ENCODE measurements around the gene TEX19.
"Not testable (repeated sequence)": the region's sequence is repeated elsewhere in the genome, so short reads cannot be mapped to it uniquely, and the experiment has no call there.

TEX19 gene

DNA sequence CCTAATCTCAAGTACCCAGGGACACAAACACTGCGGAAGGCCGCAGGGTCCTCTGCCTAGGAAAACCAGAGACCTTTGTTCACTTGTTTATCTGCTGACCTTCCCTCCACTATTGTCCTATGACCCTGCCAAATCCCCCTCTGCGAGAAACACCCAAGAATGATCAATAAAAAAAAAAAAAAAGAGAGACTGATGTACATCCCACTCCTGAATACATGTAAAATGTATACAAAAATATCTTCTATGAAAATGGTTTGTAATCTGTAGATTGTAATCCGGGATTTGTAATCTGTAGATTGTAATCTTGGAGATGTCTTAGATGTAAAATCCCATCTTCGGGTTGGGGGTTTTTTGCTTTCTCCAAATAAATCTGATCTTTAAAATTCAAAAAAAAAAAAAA lies 18.2 kb downstream of the TEX19 start:
- not testable (repeated sequence) for DNase-seq (ENCODE audit: low spot score)

- DNase-seq (ENCODE audit: low spot score), result no peak
Observed at GRCh38 chr17:82377924-82378740, 19.1 kb downstream of the TEX19 start.

DNA sequence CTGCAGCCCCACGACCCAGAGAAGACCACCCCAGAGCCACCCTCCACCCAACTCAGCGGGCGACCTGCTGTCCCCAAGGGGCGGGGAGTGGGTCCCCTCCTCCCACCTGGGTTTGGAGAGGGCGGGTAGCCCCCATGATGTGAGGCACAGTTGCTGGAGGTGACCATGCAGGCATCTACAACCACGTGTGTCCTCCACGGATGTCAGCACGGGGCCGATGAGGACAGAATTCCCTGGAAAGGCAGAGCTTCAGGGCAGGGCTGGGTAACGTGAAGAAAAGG lies 19.6 kb downstream of the TEX19 start:
- no peak for DNase-seq (ENCODE audit: low spot score)

GRCh38 chr17:82380860-82381702 lies 22.0 kb downstream of the TEX19 start:
- no peak for DNase-seq (ENCODE audit: low spot score)

GRCh38 chr17:82381703-82382009 lies 22.6 kb downstream of the TEX19 start:
- DNase-seq (ENCODE audit: low spot score), result not testable (repeated sequence)

DNA sequence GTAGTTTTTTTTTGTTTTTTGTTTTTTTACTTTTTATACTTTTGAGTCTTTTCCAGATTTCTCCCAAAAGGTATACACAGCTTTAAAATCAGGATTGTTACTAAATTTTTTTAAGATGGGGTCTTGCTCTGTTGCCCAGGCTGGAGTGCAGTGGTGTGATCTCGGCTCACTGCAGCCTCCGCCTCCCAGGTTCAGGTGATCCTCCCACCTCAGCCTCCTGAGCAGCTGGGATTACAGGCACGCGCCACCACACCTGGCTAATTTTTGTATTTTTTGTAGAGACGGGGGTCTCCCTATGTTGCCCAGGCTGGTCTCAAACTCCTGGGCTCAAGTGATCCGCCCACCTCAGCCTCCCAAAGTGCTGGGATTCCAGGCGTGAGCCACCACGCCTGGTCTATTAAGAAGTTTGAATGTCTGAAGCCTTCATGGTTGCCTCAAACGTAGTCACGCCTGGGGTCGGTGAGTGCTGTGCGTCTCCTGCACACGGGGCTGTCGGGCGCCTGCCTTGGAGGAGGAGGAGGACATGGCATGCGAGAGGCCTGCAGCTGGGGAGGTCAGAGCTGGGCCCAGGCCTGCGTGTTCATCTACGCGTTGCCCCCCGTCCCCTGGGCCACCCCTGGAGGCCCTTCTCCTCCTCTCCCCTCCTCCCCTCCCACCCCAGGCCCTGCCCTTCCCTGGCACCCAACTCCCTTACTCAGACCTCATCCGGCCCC lies 23.3 kb downstream of the TEX19 start:
- not testable (repeated sequence) for DNase-seq (ENCODE audit: low spot score)

GRCh38 chr17:82382933-82383255 lies 23.8 kb downstream of the TEX19 start:
- no peak for DNase-seq (ENCODE audit: low spot score)

DNA sequence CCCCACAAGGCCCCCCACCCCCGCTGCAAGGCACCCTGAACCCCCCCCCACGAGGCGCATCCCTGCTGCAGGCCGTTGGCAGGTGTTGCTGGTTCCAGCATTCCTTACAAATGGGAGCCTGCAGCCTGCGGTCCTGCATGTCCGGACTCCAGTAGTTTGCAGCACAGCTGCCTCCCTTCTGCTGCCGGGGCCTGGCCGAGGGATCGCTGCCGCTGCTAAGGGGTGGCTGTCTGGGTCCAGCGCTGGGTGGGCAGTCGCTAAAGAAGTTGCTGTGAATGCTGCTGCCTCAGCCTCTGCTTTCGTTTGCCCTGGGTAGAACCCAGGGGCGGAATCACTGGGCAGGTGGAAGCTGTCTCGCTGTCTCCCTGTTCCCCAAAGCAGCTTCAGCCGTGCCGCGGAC lies 24.4 kb downstream of the TEX19 start:
- no peak for DNase-seq (ENCODE audit: low spot score)

DNA sequence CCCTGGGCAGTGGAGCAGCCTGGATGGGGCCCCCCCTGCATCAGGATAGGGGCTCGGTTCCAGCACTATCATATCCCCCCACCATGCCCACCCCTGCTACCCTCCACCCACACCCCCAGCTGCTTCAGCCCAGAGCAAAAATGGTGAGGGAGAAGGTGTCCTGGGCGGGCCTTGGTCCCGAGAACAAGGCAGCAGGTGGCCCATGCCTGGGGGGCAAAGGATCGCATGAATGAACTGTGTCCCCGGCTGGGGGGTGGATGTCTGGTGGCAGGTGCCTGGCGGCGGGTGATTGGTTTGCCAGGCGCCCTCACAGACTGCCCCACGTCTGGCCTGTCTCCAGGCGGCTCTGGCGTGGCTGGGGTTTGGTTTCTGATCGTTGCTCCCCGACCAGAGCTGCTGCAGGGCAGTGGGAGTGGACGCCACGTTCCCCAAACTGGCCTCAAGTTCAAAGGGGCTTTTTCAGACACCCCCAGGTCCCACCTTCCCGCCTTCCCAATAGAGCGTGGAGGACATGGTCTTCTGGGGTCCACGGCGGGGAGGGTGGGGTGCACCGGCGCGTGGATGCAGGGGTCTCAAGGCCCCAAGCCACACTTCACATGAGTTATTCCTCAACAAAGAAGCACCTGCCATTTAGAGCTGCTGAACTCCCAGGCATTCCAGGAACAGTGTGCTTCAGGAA lies 25.1 kb downstream of the TEX19 start:
- DNase-seq (ENCODE audit: low spot score), result no peak

GRCh38 chr17:82384730-82385481 lies 25.9 kb downstream of the TEX19 start:
- DNase-seq (ENCODE audit: low spot score), result no peak

DNA sequence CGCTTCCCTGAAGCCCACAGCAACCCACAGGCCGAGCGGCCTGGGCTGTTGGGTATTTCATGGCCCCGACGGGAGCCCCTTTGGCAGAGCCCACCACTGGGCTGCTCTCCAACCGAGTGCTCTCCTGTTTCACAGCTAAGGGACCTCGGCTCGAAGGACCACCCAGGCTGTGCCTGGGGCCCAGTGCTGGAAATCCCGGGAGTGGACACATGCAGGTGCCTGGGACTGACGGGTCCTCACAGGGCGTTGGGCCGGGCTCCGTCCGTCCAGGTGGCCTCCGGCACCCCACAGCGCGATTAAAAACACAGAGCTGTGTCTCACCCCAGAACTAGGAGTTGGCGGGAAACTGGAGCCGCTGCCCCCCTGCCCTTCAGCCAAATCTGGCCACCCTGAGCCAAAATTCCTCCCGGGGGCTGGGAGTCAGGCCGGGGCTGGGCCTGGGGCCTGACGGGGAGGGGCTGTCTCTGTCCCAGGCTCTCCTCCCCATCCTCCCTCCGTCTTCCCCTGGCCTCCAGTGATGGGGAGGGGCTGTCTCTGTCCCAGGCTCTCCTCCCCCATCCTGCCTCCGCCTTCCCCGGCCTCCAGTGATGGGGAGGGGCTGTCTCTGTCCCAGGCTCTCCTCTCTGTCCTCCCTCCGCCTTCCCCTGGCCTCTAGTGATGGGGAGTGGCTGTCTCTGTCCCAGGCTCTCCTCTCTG lies 26.7 kb downstream of the TEX19 start:
- no peak for DNase-seq (ENCODE audit: low spot score)

DNA sequence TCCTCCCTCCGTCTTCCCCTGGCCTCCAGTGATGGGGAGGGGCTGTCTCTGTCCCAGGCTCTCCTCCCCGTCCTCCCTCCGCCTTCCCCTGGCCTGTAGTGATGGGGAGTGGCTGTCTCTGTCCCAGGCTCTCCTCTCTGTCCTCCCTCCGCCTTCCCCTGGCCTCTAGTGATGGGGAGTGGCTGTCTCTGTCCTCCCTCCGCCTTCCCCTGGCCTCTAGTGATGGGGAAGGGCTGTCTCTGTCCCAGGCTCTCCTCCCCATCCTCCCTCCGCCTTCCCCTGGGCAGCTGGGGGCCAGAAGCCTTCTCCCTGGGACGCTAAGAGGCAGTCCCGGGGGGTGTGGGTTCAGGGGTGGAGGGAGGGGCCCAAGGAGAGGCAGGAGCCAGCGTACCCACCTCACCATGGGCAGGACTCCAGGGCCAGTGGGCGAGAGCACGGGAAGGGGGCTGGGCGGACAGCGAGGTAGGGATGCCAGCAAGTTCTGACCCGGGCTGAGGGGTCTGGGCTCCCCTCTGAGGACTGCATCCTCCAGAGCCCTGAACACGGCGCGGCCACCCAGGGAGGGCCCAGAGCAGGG lies 27.3 kb downstream of the TEX19 start:
- DNase-seq (ENCODE audit: low spot score), result no peak

DNA sequence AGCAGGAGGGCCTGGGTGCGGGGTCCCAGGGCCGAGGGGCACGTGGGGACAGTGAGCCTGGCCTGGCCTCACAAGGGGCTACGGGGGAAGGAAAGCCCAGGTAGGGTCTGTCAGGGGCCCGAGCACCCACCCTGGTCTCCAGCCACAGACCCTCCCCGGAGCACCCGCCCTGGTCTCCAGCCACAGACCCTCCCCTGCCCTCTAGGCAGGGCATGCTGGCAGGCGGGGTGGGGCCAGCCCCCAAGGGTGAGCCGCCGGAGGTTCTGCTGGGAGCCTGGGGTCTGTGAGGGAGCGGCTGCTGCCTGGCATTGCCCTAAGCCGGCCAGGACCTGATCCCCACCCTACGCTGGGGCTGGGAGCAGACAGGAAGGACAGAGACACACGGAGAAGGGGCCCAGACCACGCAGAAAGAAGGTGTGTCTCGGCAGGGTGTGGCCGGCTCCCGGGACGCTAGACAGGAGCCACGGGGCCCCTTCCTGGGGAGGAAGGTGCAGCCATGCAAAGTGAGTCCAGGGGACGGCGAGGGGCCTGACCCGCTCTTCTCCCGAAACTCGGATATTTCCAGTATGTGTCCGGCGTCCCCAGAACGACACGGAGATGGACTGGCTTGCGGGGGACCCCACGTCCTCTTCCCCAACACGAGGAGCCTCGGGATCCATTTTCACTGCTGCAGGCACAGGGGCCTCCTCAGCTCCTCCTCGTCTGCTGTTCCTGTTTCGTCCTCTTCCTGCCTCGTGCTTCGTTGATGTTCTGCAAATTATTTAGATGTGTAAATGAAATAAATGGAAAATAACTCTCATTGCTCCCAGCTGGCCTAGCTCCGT lies 28.0 kb downstream of the TEX19 start:
- no peak for DNase-seq (ENCODE audit: low spot score)

- no peak for DNase-seq (ENCODE audit: low spot score)
Observed at GRCh38 chr17:82387705-82388106, 28.7 kb downstream of the TEX19 start.

DNA sequence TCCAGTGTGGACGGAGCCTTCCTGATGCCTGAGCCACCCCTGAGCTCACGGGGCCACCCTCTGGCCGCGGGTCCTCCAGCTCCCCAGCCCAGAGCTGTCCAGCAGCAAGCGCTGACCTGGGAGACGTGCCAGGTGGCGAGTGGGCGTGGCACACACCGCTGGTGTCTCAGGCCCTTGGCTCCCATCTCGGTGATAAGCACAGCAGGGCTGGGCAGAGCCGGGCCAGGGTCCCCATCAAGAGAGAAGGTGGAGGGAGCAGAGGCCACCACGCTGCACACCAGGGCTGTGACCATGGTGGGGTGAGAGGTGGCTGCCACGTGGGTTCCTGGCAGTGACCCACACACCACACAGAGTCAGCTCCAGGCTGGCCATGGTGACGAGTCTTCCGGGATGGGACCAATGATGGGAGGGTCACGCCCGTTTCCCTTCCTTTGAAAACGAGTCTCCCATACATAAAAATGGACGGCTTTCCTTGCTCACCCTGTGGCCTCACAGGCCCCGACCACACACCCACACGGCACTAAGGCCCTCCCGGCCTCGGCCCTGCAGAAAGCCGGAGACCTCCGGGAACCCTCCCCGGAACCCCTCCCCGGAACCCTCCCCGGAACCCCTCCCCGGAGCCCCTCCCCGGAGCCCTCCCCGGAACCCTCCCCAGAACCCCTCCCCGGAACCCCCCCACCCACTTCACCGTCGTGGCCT lies 29.3 kb downstream of the TEX19 start:
- DNase-seq (ENCODE audit: low spot score), result no peak

GRCh38 chr17:82388922-82389283 lies 29.9 kb downstream of the TEX19 start:
- no peak for DNase-seq (ENCODE audit: low spot score)

GRCh38 chr17:82389379-82389778 lies 30.3 kb downstream of the TEX19 start:
- no peak for DNase-seq (ENCODE audit: low spot score)

- DNase-seq (ENCODE audit: low spot score), result no peak
Observed at GRCh38 chr17:82390015-82390859, 31.2 kb downstream of the TEX19 start.
